Hematopoietic multipotent progenitor cell (in vitro differentiated cells): Measurements from ENCODE around the gene PLA2G4E. TPM values are rescaled to one million over a fixed set of nuclear protein-coding genes. Genes with fewer than 3 reads are reported as not detected.

ENCODE experiments used
- DNase-seq, 3 donors: peaks; one replicate each; pipeline ENCODE4 v3.0.0-alpha.2; 2011 to 2015; ENCODE audit warnings: low read depth in 2 of 3, low spot score in 2 of 3
- total RNA-seq: library from RNA; depleted of rRNA; stranded (reverse); fragments of >200 nt; gene quantifications from one replicate; pipeline ENCODE4 v1.2.3, GENCODE V29; 2012

The PLA2G4E gene
- total RNA-seq, 1 donor = not detected

DNA sequence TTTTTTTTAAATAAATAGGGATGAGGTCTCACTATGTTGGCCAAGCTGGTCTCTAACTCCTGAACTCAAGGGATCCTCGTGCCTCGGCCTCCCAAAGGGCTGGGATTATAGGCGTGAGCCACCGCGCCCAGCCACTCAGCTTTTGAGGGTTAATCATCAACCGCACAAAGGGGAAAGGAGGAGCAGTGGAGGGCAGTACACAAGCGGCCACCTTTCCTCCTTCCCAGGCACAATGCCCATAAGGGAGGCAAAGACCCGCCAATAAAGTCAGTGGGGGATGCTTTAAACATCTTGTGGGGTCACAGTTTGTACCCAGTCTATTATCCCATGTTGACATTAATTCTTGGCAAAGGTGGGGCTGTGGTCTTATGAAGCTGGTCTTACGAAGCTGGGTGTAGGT, 80.9 kb downstream of the PLA2G4E start:
- DNase-seq = no peak

GRCh38 chr15:41937568-41937923, 83.3 kb downstream of the PLA2G4E start:
- peak in 2 of 3 donors; percentile 31 to 42 for DNase-seq

DNA sequence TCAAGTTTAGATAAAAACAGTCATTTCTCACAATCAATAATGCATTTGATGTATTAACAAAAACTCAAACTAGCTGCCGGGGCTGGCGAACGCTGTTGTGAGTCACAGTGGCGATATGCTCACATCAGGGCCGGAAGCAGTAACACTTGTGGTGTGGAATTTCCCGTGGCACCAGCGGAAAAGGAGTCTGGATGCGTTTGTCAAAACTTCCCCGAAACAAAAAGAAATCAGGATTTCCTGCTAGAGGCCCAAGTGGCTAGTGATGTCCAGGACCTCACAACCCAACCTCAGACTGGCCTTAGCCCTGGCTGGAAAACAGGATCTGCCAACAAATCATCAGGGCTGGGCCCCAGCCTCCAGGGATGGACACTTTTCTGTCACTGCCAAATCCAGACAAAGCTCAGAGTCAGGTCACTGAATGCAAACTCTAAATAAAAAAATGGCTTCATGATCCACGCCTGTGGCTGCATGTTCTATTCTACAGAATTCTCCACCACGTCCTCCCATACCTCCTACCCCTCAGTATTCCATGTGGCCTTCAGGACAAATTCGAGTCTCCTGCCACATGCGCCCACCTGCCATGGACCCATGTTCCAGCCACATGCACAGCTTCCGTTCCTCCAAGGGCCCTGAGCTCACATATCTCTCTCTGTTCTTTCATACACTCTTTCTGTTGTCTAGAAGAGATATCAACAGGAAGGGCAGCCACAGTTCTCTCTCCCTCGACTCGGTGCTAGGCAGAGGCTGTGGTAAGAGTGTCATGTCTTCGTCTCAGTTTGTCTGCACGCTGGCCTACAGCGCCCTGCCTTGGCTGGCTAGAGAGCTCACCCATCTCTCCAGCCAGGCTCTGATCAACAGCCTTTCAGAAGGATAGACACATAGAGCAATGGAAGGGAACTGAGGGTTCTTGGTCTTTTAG, 83.9 kb downstream of the PLA2G4E start:
- peak; percentile 57 to 68 (median 62) for DNase-seq

GRCh38 chr15:41936155-41936554, 84.7 kb downstream of the PLA2G4E start:
- DNase-seq = no peak

DNA sequence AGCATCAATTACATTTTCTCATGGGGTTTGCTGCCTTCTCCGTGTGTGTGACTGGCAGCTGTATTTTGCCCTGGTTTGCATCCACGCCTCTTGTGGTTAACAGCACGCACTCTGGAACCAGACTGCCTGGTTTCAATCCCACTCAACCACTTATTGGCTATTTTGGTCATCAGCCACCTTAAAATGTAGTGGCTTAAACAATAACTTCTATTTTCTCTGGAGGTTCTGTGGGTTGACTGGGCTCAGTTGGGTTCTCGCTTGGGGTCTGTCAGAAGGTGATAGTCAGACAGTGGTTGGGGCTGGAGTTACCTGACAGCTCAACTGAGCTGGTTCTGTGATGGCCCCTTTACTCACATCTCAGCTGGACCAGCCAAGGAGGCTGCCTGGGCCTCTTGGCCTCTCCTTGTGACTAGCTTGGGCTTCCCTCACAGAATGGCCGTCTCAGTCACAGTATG, 85.2 kb downstream of the PLA2G4E start:
- DNase-seq = no peak

GRCh38 chr15:41934843-41935242, 86.0 kb downstream of the PLA2G4E start:
- peak; percentile 41 to 49 (median 48) for DNase-seq

- DNase-seq = no peak
These were observed 87.1 kb downstream of the PLA2G4E start for GRCh38 chr15:41933771-41934170.

DNA sequence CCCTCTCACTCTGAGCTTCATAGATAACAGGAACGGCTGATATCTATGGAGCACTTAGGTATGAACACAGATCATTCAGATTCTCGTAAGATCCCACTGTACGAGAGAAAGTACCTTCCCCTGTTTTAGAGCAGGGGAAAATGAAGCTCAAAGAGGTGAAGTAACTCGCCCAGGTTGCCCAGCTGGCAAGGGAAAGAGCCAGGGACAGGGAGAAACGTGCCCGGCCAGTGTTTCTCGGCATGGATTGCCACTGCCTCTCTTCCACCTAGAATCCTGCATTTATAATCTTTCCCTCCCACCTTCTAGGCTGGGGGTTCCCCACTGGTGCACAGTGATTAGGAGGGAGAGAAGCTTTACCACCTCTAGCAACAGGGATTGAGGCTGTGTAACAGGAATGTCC, 87.5 kb downstream of the PLA2G4E start:
- no peak for DNase-seq

DNA sequence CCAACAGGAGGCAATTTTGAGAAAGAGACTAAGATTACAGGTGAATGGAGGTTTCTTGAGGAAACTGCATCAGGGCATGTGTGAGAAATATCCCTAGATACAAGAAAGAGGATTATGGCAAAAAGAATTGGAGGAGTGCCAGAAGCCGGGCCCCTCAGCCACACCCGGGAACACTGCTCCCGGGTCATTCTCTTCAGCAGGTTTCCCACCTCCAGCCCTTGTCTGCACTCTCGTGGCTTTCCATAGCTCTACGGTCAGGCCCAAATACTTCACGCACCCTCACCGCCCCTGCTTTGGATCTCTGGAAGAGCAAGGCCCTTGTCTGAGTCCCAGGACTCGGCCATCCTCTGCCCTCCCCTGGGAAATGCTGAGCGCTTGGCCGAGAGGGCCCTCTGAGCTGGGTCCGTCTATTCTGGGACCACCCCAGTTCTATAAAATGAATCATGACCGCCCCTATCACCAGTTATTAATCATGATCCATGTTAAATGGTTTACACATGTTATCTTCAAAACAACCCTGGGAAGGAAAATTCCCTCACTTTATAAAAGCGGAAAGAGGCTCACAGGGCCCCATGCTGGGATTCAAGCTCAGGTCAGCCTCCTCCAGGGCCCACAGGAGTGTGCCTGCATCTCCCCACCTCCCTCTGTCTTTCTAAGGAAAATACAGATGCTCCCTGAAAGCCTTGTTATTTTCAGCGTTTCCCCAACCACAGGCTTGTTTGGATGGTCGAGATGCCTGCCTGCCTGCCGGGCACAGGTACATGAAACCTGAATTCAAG, 88.1 kb downstream of the PLA2G4E start:
- DNase-seq = no peak

- DNase-seq = no peak
These were observed 88.7 kb downstream of the PLA2G4E start for GRCh38 chr15:41932101-41932500.

Other genes with a start within 250 kb of the PLA2G4E start
- gene MAPKBP1, start 246.6 kb downstream of the PLA2G4E start, total RNA-seq = 61.9 TPM
- 6.7 TPM for gene JMJD7, start 192.9 kb downstream of the PLA2G4E start, total RNA-seq
- 1.6 TPM for gene PLA2G4B, start 182.2 kb downstream of the PLA2G4E start, total RNA-seq
- under 0.01 TPM for gene SPTBN5, start 127.0 kb downstream of the PLA2G4E start, total RNA-seq
- 6.7 TPM for gene EHD4, start 48.5 kb downstream of the PLA2G4E start, total RNA-seq
- not detected for gene PLA2G4D, start 73.5 kb upstream of the PLA2G4E start, total RNA-seq
- gene PLA2G4F, start 135.6 kb upstream of the PLA2G4E start, total RNA-seq = not detected
- 58.4 TPM for gene VPS39, start 187.3 kb upstream of the PLA2G4E start, total RNA-seq